Gastroesophageal sphincter (tissue), 2 donors: ENCODE data around the gene USP5.

Source experiments
- EP300 ChIP-seq: sonication (generic); formaldehyde crosslinking; IDR thresholded peaks from one replicate; pipeline ENCODE4 v1.6.1; 2017; ENCODE audit warnings: antibody characterized with exemption, mild to moderate bottlenecking
- POLR2A ChIP-seq, 2 donors: fragments of 450-650 bp; IDR thresholded peaks; one replicate each; pipeline ENCODE4 v1.6.1; 2017; ENCODE audit warnings: antibody characterized with exemption in 2 of 2, mild to moderate bottlenecking in 2 of 2, moderate library complexity in 1 of 2
- POLR2AphosphoS5 ChIP-seq: sonication (generic); formaldehyde crosslinking; IDR thresholded peaks from one replicate; pipeline ENCODE4 v1.6.1; 2017; ENCODE audit warnings: antibody characterized with exemption

DNA sequence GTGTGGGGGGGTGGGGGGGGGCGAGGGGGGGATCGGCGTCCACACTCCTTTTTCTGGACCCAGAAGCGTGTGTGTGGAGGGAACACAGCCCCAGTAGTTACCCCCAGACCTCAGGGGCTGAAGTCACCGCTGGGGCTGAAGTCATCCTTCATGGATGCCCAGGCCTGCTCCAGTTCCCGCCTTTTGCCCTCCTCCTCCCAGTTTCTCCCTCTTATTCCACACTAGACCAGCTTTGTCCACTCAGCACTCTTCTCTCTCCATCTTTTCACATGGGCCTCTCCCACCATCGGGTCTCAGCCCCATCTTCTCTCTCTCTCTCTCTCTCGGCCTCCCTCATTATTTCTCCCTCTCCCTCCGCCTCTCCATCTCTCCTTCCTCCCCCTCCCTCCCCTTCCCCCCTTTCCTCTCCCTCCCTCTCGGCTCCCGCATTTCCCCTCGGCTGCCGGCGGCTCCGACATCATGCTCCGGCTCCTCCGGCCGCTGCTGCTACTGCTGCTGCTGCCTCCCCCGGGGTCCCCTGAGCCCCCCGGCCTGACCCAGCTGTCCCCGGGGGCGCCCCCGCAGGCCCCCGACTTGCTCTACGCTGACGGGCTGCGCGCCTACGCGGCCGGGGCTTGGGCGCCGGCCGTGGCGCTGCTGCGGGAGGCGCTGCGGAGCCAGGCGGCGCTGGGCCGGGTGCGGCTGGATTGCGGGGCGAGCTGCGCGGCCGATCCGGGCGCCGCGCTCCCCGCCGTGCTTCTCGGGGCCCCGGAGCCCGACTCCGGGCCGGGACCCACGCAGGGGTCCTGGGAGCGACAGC lies 23.8 kb upstream of the USP5 start, which contains the start of gene P3H3:
- TF ChIP-seq POLR2A (IDR thresholded peaks at IDR 0.05), result peak; percentile 8 to 19
- TF ChIP-seq POLR2AphosphoS5, result no peak
- TF ChIP-seq EP300, result no peak
